Heart left ventricle (tissue), 13 donors: ENCODE measurements around the gene COL4A5.

ENCODE experiments used
- POLR2A ChIP-seq, 2 donors: fragments of 450-650 bp; IDR thresholded peaks; one replicate each; pipeline ENCODE4 v1.6.1; 2017; ENCODE audit warnings: antibody characterized with exemption in 2 of 2, mild to moderate bottlenecking in 2 of 2, moderate library complexity in 2 of 2
- TF ChIP-seq, protein P1 (sequence below), 12 donors: fragments of 200-600 bp; sonication (generic) in 4 of 12; IDR thresholded peaks; one replicate each; pipeline versions ENCODE4 v1.5.0 to v1.8.0; 2018 to 2022; ENCODE audit warnings: antibody characterized with exemption in 12 of 12, mild to moderate bottlenecking in 5 of 12
- donor health status: ischemic (EF 13 %, LVEDD 7.1; RV severe dilation, severe dysfunction).
- donor health status: DM: no; HTN: yes; CAD: no.
- donor health status: DM: no; HTN: no; CAD: no.
- donor health status: ischemic (EF 25% LVEDD 6.9; RV normal size, moderate dysfunction).
- donor health status: ischemic (EF 25% LVEDD 5.7; RV mildly dilated, moderate dysfunction).
- donor health status: ischemic (EF 35%, LVEDD 5.7; RV mildly dilated, moderate dysfunction).
- donor health status: nonischemic (EF 11% LVEDD 7.7; RV severe dilation, severe dysfunction).
- donor health status: DM: yes; HTN: yes; CAD: no.
- donor health status: PGD.
- donor health status: ischemic (EF 29% LVEDD 5.4; RV normal size, mild dysfunction).
- donor health status: nonischemic (EF 23%, LVEDD 6.1; RV moderate dilation, normal function).

DNA sequence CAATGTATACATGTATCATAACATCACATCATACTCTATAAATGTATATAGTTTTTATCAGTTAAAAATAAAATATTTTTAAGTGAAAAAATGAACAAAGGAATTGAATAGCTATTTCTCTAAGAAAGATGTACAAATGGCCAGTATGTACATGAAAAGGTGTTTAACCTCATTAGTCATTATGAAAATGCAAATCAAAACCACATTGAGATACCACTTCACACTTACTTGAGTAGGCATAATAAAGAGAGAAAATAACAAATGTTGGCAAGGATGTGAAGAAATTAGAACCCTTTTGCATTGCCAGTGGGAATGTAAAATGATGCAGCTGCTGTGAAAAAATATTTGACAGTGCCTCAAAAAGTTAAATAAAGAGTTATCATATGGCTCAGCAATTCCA lies 201.2 kb downstream of the COL4A5 start:
- TF ChIP-seq, protein P1, sequence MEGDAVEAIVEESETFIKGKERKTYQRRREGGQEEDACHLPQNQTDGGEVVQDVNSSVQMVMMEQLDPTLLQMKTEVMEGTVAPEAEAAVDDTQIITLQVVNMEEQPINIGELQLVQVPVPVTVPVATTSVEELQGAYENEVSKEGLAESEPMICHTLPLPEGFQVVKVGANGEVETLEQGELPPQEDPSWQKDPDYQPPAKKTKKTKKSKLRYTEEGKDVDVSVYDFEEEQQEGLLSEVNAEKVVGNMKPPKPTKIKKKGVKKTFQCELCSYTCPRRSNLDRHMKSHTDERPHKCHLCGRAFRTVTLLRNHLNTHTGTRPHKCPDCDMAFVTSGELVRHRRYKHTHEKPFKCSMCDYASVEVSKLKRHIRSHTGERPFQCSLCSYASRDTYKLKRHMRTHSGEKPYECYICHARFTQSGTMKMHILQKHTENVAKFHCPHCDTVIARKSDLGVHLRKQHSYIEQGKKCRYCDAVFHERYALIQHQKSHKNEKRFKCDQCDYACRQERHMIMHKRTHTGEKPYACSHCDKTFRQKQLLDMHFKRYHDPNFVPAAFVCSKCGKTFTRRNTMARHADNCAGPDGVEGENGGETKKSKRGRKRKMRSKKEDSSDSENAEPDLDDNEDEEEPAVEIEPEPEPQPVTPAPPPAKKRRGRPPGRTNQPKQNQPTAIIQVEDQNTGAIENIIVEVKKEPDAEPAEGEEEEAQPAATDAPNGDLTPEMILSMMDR (IDR thresholded peaks at IDR 0.05): no peak
- no peak for TF ChIP-seq POLR2A (IDR thresholded peaks at IDR 0.05)
